Measurements from ENCODE around the gene MED22.

DNA sequence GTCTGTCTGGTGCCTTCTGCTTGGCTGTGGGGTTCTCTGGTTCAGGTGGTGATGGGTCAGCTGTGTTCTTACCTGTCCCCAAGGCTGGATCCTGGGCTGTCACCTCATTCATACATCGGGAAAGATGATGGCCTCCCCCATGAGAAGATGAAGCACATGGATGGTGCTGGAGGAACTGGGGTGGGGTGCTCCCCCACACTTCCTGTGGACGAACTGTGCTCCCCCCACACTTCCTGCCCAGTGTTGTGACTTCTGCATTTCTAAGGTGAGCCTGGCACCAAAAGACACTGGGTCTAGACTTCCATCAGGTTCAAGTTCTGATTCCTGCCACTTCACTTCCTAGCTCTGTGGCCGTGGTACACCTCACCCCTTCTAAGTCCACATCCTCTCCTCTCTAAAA is 7.7 kb downstream of the MED22 start:
- TF ChIP-seq CTCF (IDR thresholded peaks at IDR 0.05; ENCODE audit: poor library complexity) (no peak), EZH2phosphoT487 (IDR thresholded peaks at IDR 0.05; ENCODE audit: low read depth, severe bottlenecking, unreplicated experiment) (no peak)
